HepG2 (cell line): Measurements from ENCODE around the gene TBL3. TPM values are rescaled to one million over a fixed set of nuclear protein-coding genes. Genes with fewer than 3 reads are reported as not detected.

Source experiments
- ATAC-seq: fragments of 200-7000 bp; cut with Tn5 transposase; 3 replicates; pipeline ENCODE4 v1.9.1; 2020; ENCODE audit warnings: mild to moderate bottlenecking, moderate library complexity
- BruUV-seq: library from RNA; stranded (reverse); fragments of 400-500 nt; replicated peaks from 2 replicates; lab custom pipeline; 2021; lab: Mats Ljungman, UMichigan
- CTCF ChIA-PET: fragments of 300-600 bp; formaldehyde crosslinking; extraction: SDS; loops from one replicate; lab custom pipeline; 2021; ENCODE audit warnings: low total read pairs, inconsistent platforms, low intra/inter-chr PET ratio; lab: Yijun Ruan, JAX
- POLR2A ChIA-PET: fragments of 350-600 bp; sonication (Branson Sonifier 250); formaldehyde crosslinking; loops from one replicate; lab custom pipeline; 2020; ENCODE audit warnings: antibody characterized with exemption, inconsistent platforms; lab: Yijun Ruan, JAX
- DNase-seq: peaks from one replicate; pipeline ENCODE4 v3.0.0-alpha.2; 2015; ENCODE audit warnings: low spot score
- FAIRE-seq: peaks from 3 replicates; lab custom pipeline; 2011; peaks lifted over from hg19 to GRCh38; lab: Jason Lieb, UNC
- H2AFZ ChIP-seq: one replicate; pipeline ENCODE4 v1.6.1; 2011; ENCODE audit warnings: low read length, inconsistent platforms
- H3K27ac ChIP-seq: fragments of 300-600 bp; 3 replicates; pipeline ENCODE4 v1.8.0; 2011; ENCODE audit warnings: mixed run types, mild to moderate bottlenecking, mixed read lengths, low read length, inconsistent platforms; ENCODE audit not compliant: insufficient read depth; ENCODE audit errors: extremely low read length
- H3K27me3 ChIP-seq, 2 experiments: fragments of 200-600 bp in 1 of 2; 2 replicates in 1 of 2; 3 replicates in 1 of 2; pipeline versions ENCODE4 v1.6.0 to v1.8.0; 2011; ENCODE audit warnings: low read length in 2 of 2, mild to moderate bottlenecking in 2 of 2, moderate library complexity in 2 of 2, inconsistent platforms in 1 of 2; ENCODE audit not compliant: insufficient read depth in 2 of 2, control insufficient read depth in 1 of 2
- H3K36me3 ChIP-seq, 2 experiments: fragments of 200-600 bp in 1 of 2; replicated peaks in 1 of 2; 2 replicates in 1 of 2; 3 replicates in 1 of 2; pipeline versions ENCODE4 v1.5.1 to v1.8.0; 2011; ENCODE audit warnings: low read length in 2 of 2, inconsistent platforms in 1 of 2; ENCODE audit not compliant: insufficient read depth in 2 of 2, control insufficient read depth in 1 of 2
- H3K4me1 ChIP-seq: 2 replicates; pipeline ENCODE4 v1.5.1; 2012; ENCODE audit warnings: low read length, inconsistent platforms; ENCODE audit not compliant: insufficient read depth
- H3K4me2 ChIP-seq: 2 replicates; pipeline ENCODE4 v1.6.0; 2011; ENCODE audit warnings: low read depth, low read length, inconsistent platforms
- H3K4me3 ChIP-seq, 3 experiments: fragments of 200-600 bp in 1 of 3; sonication (generic), shearing (Covaris generic) in 1 of 3; replicated peaks in 1 of 3; 2 replicates each; pipeline ENCODE4 v1.5.1; 2011 to 2016; ENCODE audit warnings: low read length in 3 of 3, inconsistent platforms in 2 of 3, low read depth in 2 of 3, mild to moderate bottlenecking in 2 of 3, control low read depth in 1 of 3, mixed read lengths in 1 of 3; ENCODE audit not compliant: insufficient read depth in 1 of 3
- H3K79me2 ChIP-seq: one replicate; pipeline ENCODE4 v1.6.1; 2011; ENCODE audit warnings: low read length, inconsistent platforms; ENCODE audit not compliant: insufficient read depth
- H3K9ac ChIP-seq: 2 replicates; pipeline ENCODE4 v1.6.0; 2011; ENCODE audit warnings: mild to moderate bottlenecking, low read depth, low read length, inconsistent platforms; ENCODE audit not compliant: insufficient read depth
- H3K9me3 ChIP-seq: 2 replicates; pipeline ENCODE4 v1.5.1; 2012; ENCODE audit warnings: mild to moderate bottlenecking, low read length
- H4K20me1 ChIP-seq: 2 replicates; pipeline ENCODE4 v1.6.0; 2011; ENCODE audit warnings: inconsistent platforms, mild to moderate bottlenecking, low read length, moderate library complexity; ENCODE audit not compliant: insufficient read depth
- FOXA3 ChIP-seq: IDR thresholded peaks from 2 replicates; pipeline ENCODE4 v1.6.1; 2016; ENCODE audit warnings: missing genetic modification reagents, missing compliant biosample characterization
- FOXP4 ChIP-seq: sonication (generic); formaldehyde crosslinking; IDR thresholded peaks from 2 replicates; pipeline ENCODE4 v1.4.0; 2020; ENCODE audit warnings: missing genetic modification reagents
- HMGXB4 ChIP-seq, 2 experiments: sonication (generic) in 1 of 2; formaldehyde crosslinking in 1 of 2; IDR thresholded peaks; 2 replicates each; pipeline versions ENCODE4 v1.4.0 to v1.6.1; 2018 to 2020; ENCODE audit warnings: missing genetic modification reagents in 2 of 2, borderline replicate concordance in 1 of 2, low read depth in 1 of 2, mild to moderate bottlenecking in 1 of 2, missing biosample characterization in 1 of 2
- PHF21A ChIP-seq: sonication (generic); formaldehyde crosslinking; IDR thresholded peaks from 2 replicates; pipeline ENCODE4 v1.5.0; 2020; ENCODE audit warnings: mild to moderate bottlenecking, missing genetic modification reagents
- PPARG ChIP-seq: conservative IDR thresholded peaks from 2 replicates; pipeline ENCODE4 v1.6.1; 2016; ENCODE audit warnings: missing biosample characterization, missing genetic modification reagents
- ZFY ChIP-seq: sonication (generic); formaldehyde crosslinking; IDR thresholded peaks from 2 replicates; pipeline ENCODE4 v1.4.0; 2020; ENCODE audit warnings: missing genetic modification reagents
- ZNF367 ChIP-seq: sonication (generic); formaldehyde crosslinking; IDR thresholded peaks from 2 replicates; pipeline ENCODE4 v1.4.0; 2020; ENCODE audit warnings: missing genetic modification reagents, borderline replicate concordance
- ZNF563 ChIP-seq: sonication (generic); formaldehyde crosslinking; IDR thresholded peaks from 2 replicates; pipeline ENCODE4 v1.8.0; 2022; ENCODE audit warnings: mild to moderate bottlenecking, moderate library complexity, missing genetic modification reagents
- ZNF687 ChIP-seq: sonication (generic); formaldehyde crosslinking; IDR thresholded peaks from 2 replicates; pipeline ENCODE4 v1.5.1; 2020; ENCODE audit warnings: mild to moderate bottlenecking, missing genetic modification reagents, moderate library complexity
- ZNF777 ChIP-seq: sonication (generic); formaldehyde crosslinking; IDR thresholded peaks from 2 replicates; pipeline ENCODE4 v1.4.0; 2020; ENCODE audit warnings: missing genetic modification reagents
- ZNF800 ChIP-seq: sonication (generic); formaldehyde crosslinking; IDR thresholded peaks from 2 replicates; pipeline ENCODE4 v1.4.0; 2020; ENCODE audit warnings: missing genetic modification reagents
- WGBS: methylation state at CpG from one replicate; pipeline ENCODE4 v1.1.6; 2017; ENCODE audit warnings: low lambda C conversion rate; 5-methylcytosine and 5-hydroxymethylcytosine counted together
- in situ Hi-C: cut with HindIII; loops from 2 replicates; pipeline ENCODE4 v1.10.0; 2017; ENCODE audit warnings: low pct_unique_long_range_greater_than_20kb; ENCODE audit not compliant: extremely low pct_ligation_motif_present
- intact Hi-C: fragments of 100-400 bp; cut with micrococcal nuclease; formaldehyde crosslinking; loops from one replicate; pipeline ENCODE4 v1.10.0; 2022; ENCODE audit not compliant: unreplicated experiment
- polyA plus RNA-seq, 8 experiments: library from polyadenylated mRNA; depleted of rRNA in 3 of 8; stranded (reverse) in 7 of 8; unstranded in 1 of 8; fragments of >200 nt; fragmentation: Illumina TruSeq in 4 of 8; extraction: Trizol in 4 of 8; gene quantifications; 2 replicates each; pipeline versions ENCODE4 v1.2.1 to v1.2.3, GENCODE V29; 2011 to 2016; ENCODE audit warnings: low read depth in 4 of 8, missing spikeins in 1 of 8, mixed read lengths in 1 of 8; ENCODE audit not compliant: insufficient read depth in 1 of 8
- total RNA-seq, 5 experiments: library from RNA; depleted of rRNA; stranded (reverse); fragments of >200 nt; fragmentation: Illumina TruSeq; extraction: Trizol; gene quantifications; 2 replicates each; pipeline ENCODE4 v1.2.3, GENCODE V29; 2016; ENCODE audit warnings: low read depth in 1 of 5

The TBL3 gene
- total and polyA plus RNA-seq, 2 of the 13 experiments (the other 11 are each of a cell fraction or from before 2014, with no cell fraction given), result 16.8 to 38.0 TPM

- H3K27ac ChIP-seq, result no peak overlapping the region
- in situ Hi-C loops (loop anchor here (5.0 kb wide), 3 partner anchors 37 to 127 kb away; partner anchors contain the start of gene RAB26), intact Hi-C loops (no loop called here)
- H3K79me2 ChIP-seq, result no peaks in the 10 kb centered on the region
- no peaks in the 10 kb centered on the region for H4K20me1 ChIP-seq
- H3K9ac ChIP-seq, result 0 out of 2 replicates have a peak overlapping the region, but pooled peaks have one; percentile 3
- CTCF ChIA-PET, result no interaction called here
- no peak for DNase-seq
- no peaks in the 10 kb centered on the region for H3K36me3 ChIP-seq
- under 1% methylated on average over 17 of the region's 96 CpGs for WGBS
- H3K4me1 ChIP-seq, result peaks cover 64% of the 10 kb centered on the region
- peaks cover 3 to 20% of the 10 kb centered on the region in 2 experiments; a peak in 3 of 5 replicates for H3K27me3 ChIP-seq
- BruUV-seq, result no TSS peak
- no peak for ATAC-seq
- no peaks in the 10 kb centered on the region for H3K9me3 ChIP-seq
- FAIRE-seq, result no peak
- peak overlapping the region; percentile 26 to 65 (median 35); a peak in 4 of 6 replicates for H3K4me3 ChIP-seq
- POLR2A ChIA-PET, result interaction anchor here (0.8 to 1.2 kb wide), 4 partner anchors 11 to 135 kb away, joined by 3 to 6 read pairs (median 4); partner anchors contain the start of gene TRAF7
- H3K4me2 ChIP-seq, result peak overlapping the region; percentile 68
- H2AFZ ChIP-seq, result no peak overlapping the region
- TF ChIP-seq ZNF800 (CRISPR knock-in tag) (peak; percentile 99), PHF21A (CRISPR knock-in tag) (0 out of 2 replicates have a peak, but pooled peaks have one; percentile 47), ZNF367 (CRISPR knock-in tag) (no peak), ZNF563 (CRISPR knock-in tag) (peak; percentile 11; the same call in 1 of the 2 replicates), HMGXB4 (CRISPR knock-in tag; IDR thresholded peaks at IDR 0.05; ENCODE audit: borderline replicate concordance in 1 of 2, low read depth in 1 of 2) (0 out of 4 replicates have a peak, but pooled peaks of 1 of the 2 experiments have one; percentile 22), ZFY (CRISPR knock-in tag) (peak; percentile 28; the same call in 1 of the 2 replicates), FOXA3 (CRISPR knock-in tag) (0 out of 2 replicates have a peak, but pooled peaks have one; percentile 24), FOXP4 (CRISPR knock-in tag) (peak; percentile 30; the same call in 1 of the 2 replicates), ZNF687 (0 out of 2 replicates have a peak, but pooled peaks have one; percentile 20), PPARG (CRISPR knock-in tag) (no peak), ZNF777 (peak; percentile 79)
These were observed 48.3 kb downstream of the TBL3 start for GRCh38 chr16:2019921-2020831.
